HepG2 (cell line): ENCODE data around the gene KLF15.

Experiments used
- FOSL1 ChIP-seq: sonication (generic); formaldehyde crosslinking; IDR thresholded peaks from 2 replicates; pipeline ENCODE4 v1.9.0; 2021; ENCODE audit warnings: missing genetic modification reagents, borderline replicate concordance
- MAFK ChIP-seq, 2 experiments: IDR thresholded peaks in 1 of 2; conservative IDR thresholded peaks in 1 of 2; 2 replicates each; pipeline ENCODE4 v1.6.1; 2011; ENCODE audit warnings: improper control_type of control experiment in 2 of 2, low read length in 2 of 2
- POLR2AphosphoS5 ChIP-seq: IDR thresholded peaks from 2 replicates; pipeline ENCODE4 v1.6.1; 2012; ENCODE audit warnings: low read depth, low read length
- RFX1 ChIP-seq: fragments of 450-650 bp; IDR thresholded peaks from 2 replicates; pipeline ENCODE4 v1.6.1; 2017
- SIX1 ChIP-seq: sonication (generic); formaldehyde crosslinking; IDR thresholded peaks from 2 replicates; pipeline ENCODE4 v1.4.0; 2020; ENCODE audit warnings: missing genetic modification reagents, borderline replicate concordance
- ZFP36 ChIP-seq: fragments of 150-350 bp; IDR thresholded peaks from 2 replicates; pipeline ENCODE4 v1.6.1; 2018; ENCODE audit warnings: borderline replicate concordance, low read length, low read depth; ENCODE audit not compliant: partially characterized antibody
- ZNF225 ChIP-seq: sonication (generic); formaldehyde crosslinking; IDR thresholded peaks from 2 replicates; pipeline ENCODE4 v1.4.0; 2020; ENCODE audit warnings: mild to moderate bottlenecking, missing genetic modification reagents

DNA sequence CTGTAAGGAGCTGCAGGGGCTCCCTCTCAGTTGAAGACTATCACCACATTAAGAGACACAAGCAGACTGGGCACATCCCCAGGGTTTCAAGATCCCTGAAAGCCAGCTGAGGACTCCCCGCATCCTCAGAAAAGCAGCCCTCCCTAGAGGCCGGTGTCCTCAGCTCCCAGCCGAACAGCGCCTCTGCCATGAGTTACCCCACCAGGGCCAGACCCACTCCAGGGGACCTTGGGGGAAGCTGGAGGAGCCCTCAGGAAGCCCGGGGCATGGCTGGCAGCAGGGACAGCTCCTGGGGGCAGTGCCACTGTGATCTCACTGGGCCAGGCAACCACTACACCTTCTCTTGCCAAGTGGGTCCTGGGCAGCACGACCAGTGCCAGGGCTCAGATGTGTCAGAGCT is 8.1 kb downstream of the KLF15 start:
- no peak for TF ChIP-seq POLR2AphosphoS5
- no peak for TF ChIP-seq ZFP36
- TF ChIP-seq SIX1 (CRISPR knock-in tag) = no peak
- TF ChIP-seq MAFK (conservative IDR thresholded peaks at IDR 0.05 in 1 of 2, IDR thresholded peaks at IDR 0.05 in 1 of 2; ENCODE audit: low read length in 2 of 2) = no peak
- TF ChIP-seq RFX1 = no peak
- no peak for TF ChIP-seq FOSL1 (CRISPR knock-in tag)
- no peak for TF ChIP-seq ZNF225 (CRISPR knock-in tag)
